Natural killer cell (primary cell): Measurements from ENCODE around the gene VOPP1. TPM values are rescaled to one million over a fixed set of nuclear protein-coding genes. Genes with fewer than 3 reads are reported as not detected.
A peak's percentile ranks its signal among the peaks of the same experiment; 100 is the strongest.
"Not testable (repeated sequence)": the region's sequence is repeated elsewhere in the genome, so short reads cannot be mapped to it uniquely, and the experiment has no call there.

Source experiments
- ATAC-seq, 3 donors: fragments of 150-1000 bp in 2 of 3; fragments of 200-7000 bp in 1 of 3; cut with Tn5 transposase; 1 replicate in 1 of 3; 2 replicates in 2 of 3; pipeline ENCODE4 v1.10.0; 2021; ENCODE audit warnings: mild to moderate bottlenecking in 2 of 3, moderate library complexity in 2 of 3
- DNase-seq, 2 donors: peaks; one replicate each; pipeline versions ENCODE4 v3.0.0 to v3.0.0-alpha.2; 2013 to 2021; ENCODE audit warnings: mixed read lengths in 1 of 2
- H3K27ac ChIP-seq: one replicate; pipeline ENCODE4 v1.5.1; 2013; ENCODE audit warnings: mild to moderate bottlenecking, low read length
- H3K27me3 ChIP-seq: one replicate; pipeline ENCODE4 v1.6.1; 2013; ENCODE audit warnings: low read length; ENCODE audit not compliant: control insufficient read depth, insufficient read depth
- H3K36me3 ChIP-seq: one replicate; pipeline ENCODE4 v1.6.1; 2013; ENCODE audit warnings: low read length; ENCODE audit not compliant: control insufficient read depth, insufficient read depth
- H3K4me1 ChIP-seq: one replicate; pipeline ENCODE4 v1.6.1; 2013; ENCODE audit warnings: low read length; ENCODE audit not compliant: control insufficient read depth, insufficient read depth
- H3K4me3 ChIP-seq: one replicate; pipeline ENCODE4 v1.5.1; 2013; ENCODE audit warnings: low read length
- H3K9me3 ChIP-seq: one replicate; pipeline ENCODE4 v1.6.1; 2013; ENCODE audit warnings: low read length; ENCODE audit not compliant: control insufficient read depth, insufficient read depth
- H3K27ac Mint-ChIP-seq, 2 donors: one replicate each; pipeline ENCODE4 v1.8.0; 2022; ENCODE audit warnings: mild to moderate bottlenecking in 2 of 2, mixed read lengths in 2 of 2, moderate library complexity in 1 of 2
- H3K27me3 Mint-ChIP-seq, 2 donors: one replicate each; pipeline ENCODE4 v1.8.0; 2022; ENCODE audit warnings: low read depth in 2 of 2, mixed read lengths in 2 of 2
- H3K36me3 Mint-ChIP-seq: one replicate; pipeline ENCODE4 v1.8.0; 2022; ENCODE audit warnings: mixed read lengths
- H3K4me1 Mint-ChIP-seq, 2 donors: one replicate each; pipeline ENCODE4 v1.8.0; 2022; ENCODE audit warnings: mixed read lengths in 2 of 2
- H3K4me3 Mint-ChIP-seq: one replicate; pipeline ENCODE4 v1.8.0; 2022; ENCODE audit warnings: mild to moderate bottlenecking, moderate library complexity, mixed read lengths
- H3K9me3 Mint-ChIP-seq, 2 donors: one replicate each; pipeline ENCODE4 v1.8.0; 2022; ENCODE audit warnings: mixed read lengths in 2 of 2
- WGBS: methylation state at CpG from one replicate; pipeline ENCODE4 v1.1.7; 2013; ENCODE audit warnings: missing lambda C conversion rate; ENCODE audit not compliant: insufficient coverage; 5-methylcytosine and 5-hydroxymethylcytosine counted together
- intact Hi-C: fragments of 100-400 bp; cut with micrococcal nuclease; formaldehyde crosslinking; loops from one replicate; pipeline ENCODE4 v1.14.2; 2022
- total RNA-seq, 4 donors: library from RNA; stranded (reverse); fragments of 120-200 nt in 1 of 4; gene quantifications; one replicate each; pipeline versions ENCODE4 v1.2.3 to v1.2.4, GENCODE V29; 2013 to 2022
- TF ChIP-seq, protein P1 (sequence below): fragments of 200-600 bp; IDR thresholded peaks from one replicate; pipeline ENCODE4 v1.8.0; 2022; ENCODE audit warnings: antibody characterized with exemption

Gene VOPP1
- total RNA-seq, 3 donors from 2014 or later (not counting 1 experiment from before 2014, with no cell fraction given): 79.3 to 115 (median 110) TPM

DNA sequence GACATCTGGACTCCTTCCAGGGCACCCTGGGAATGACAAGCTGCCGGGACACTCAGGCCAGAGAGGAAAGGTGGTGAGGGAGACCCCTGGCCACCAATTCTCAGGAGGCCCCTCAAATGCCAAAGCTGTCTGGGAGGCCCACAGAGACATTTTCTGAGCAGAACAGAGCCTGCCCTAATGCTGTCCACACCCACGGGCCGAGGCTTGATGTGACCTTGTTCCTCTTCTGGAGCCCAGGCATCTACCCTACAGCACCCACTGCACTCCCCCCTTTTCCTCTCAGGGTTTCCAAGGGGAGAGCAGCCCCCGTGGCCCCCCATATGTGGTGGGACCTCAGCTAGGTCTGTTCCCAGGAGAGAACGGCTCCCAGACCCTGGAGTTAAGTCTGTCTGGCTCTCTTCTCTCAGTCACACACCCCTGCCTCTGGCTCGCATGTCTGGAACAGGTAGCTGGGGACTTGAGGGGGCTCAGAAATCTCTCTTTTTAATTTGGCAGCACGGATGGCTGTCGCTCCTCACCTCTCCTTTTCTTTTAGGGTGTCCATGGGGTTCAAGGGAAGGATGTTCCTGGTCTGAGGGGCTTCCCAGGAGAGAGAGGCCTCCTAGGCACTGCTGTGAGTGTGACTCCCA lies 16.8 kb upstream of the VOPP1 start:
- DNase-seq: no peak
- H3K27ac Mint-ChIP-seq: no peak overlapping the region
- Histone ChIP-seq H3K36me3 (no peaks in the 10 kb centered on the region), H3K4me3 (no peak overlapping the region), H3K9me3 (no peaks in the 10 kb centered on the region), H3K4me1 (no peaks in the 10 kb centered on the region), H3K27ac (no peak overlapping the region), H3K27me3 (no peaks in the 10 kb centered on the region)
- WGBS: 65% methylated on average over 7 of the region's 8 CpGs
- TF ChIP-seq, protein P1, sequence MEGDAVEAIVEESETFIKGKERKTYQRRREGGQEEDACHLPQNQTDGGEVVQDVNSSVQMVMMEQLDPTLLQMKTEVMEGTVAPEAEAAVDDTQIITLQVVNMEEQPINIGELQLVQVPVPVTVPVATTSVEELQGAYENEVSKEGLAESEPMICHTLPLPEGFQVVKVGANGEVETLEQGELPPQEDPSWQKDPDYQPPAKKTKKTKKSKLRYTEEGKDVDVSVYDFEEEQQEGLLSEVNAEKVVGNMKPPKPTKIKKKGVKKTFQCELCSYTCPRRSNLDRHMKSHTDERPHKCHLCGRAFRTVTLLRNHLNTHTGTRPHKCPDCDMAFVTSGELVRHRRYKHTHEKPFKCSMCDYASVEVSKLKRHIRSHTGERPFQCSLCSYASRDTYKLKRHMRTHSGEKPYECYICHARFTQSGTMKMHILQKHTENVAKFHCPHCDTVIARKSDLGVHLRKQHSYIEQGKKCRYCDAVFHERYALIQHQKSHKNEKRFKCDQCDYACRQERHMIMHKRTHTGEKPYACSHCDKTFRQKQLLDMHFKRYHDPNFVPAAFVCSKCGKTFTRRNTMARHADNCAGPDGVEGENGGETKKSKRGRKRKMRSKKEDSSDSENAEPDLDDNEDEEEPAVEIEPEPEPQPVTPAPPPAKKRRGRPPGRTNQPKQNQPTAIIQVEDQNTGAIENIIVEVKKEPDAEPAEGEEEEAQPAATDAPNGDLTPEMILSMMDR: no peak
- H3K9me3 Mint-ChIP-seq: no peaks in the 10 kb centered on the region
- no peak for ATAC-seq
- no peaks in the 10 kb centered on the region for H3K36me3 Mint-ChIP-seq
- intact Hi-C loops: no loop called here
- no peak overlapping the region for H3K4me3 Mint-ChIP-seq
- H3K4me1 Mint-ChIP-seq: no peaks in the 10 kb centered on the region
- H3K27me3 Mint-ChIP-seq: peaks cover 0 to 4% of the 10 kb centered on the region in 2 donors

DNA sequence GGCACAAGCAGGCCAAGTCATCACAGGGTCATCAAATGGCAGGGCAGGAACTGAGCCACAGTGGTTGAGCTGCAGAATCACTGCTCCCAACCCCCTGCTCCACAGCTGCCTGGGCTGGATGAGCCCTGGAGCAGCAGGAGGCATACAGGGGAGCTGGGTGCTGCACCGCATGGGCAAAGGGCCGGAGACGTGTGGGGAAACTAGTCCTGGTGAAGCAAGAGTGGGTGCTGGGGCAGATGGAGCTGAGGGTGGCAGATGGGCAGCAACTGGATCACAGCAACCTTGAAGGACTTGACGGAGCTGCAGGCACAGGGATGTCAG lies 16.0 kb upstream of the VOPP1 start:
- Histone ChIP-seq H3K4me3 (no peak overlapping the region), H3K36me3 (no peaks in the 10 kb centered on the region), H3K9me3 (no peaks in the 10 kb centered on the region), H3K27me3 (no peaks in the 10 kb centered on the region), H3K4me1 (no peaks in the 10 kb centered on the region), H3K27ac (no peak overlapping the region)
- 96% methylated on average over 4 of the region's 4 CpGs for WGBS
- TF ChIP-seq, protein P1: no peak
- intact Hi-C loops: no loop called here
- Mint-ChIP-seq H3K27ac (no peak overlapping the region), H3K4me1 (no peaks in the 10 kb centered on the region), H3K36me3 (no peaks in the 10 kb centered on the region), H3K27me3 (peaks cover 0 to 4% of the 10 kb centered on the region in 2 donors), H3K4me3 (no peak overlapping the region), H3K9me3 (no peaks in the 10 kb centered on the region)
- no peak for DNase-seq
- ATAC-seq: no peak

DNA sequence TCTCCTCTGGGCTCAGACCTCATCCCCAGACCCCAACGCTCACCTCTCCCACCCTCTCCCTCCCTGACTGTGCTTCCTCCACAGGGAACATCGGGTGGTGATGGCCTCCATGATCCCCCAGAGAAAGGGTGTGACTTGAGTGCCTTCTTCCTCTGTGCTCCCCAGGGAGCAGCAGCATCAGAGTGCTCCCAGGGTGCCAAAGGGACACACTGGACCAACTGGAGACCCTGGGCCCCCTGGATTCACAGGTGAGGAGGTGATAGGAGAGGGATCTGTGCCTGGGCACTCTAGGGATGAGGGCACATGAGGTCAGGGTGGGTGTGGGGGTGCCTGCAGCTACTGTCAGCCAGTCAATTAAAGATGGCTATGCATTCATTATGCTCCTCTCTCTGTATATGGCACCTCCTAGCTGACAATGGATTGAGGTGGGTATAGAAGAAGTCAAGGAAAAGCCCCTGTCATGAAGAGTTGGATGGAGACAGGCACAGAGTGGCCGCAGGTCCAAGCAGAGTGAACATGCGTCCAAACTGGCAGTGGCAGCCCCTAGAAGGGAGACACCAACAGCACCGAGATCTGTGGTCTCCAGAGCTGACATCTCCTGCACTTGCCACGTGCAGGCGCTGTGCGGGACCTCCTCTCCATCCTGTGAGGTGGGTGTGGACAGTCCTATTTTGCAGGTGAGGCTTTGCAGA lies 15.5 kb upstream of the VOPP1 start:
- no peaks in the 10 kb centered on the region for H3K27me3 ChIP-seq

DNA sequence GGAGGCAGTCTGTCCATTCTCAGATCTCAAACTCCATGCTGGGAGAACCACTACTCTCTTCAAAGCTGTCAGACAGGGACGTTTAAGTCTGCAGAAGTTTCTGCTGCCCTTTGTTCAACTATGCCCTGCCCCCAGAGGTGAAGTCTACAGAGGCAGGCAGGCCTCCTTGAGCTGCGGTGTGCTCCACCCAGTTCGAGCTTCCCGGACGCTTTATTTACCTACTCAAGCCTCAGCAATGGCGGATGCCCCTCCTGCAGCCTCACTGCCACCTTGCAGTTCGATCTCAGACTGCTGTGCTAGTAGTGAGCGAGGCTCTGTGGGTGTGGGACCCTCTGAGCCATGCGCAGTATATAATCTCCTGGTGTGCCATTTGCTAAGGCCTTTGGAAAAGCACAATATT lies 10.4 kb upstream of the VOPP1 start:
- intact Hi-C loops, H3K9me3 Mint-ChIP-seq: not testable (repeated sequence)
- WGBS: 94% methylated on average over 9 of the region's 9 CpGs

More for the DNA sequence above, 15.5 kb upstream of the VOPP1 start:
- WGBS: 81% methylated on average over 8 of the region's 8 CpGs
- Mint-ChIP-seq H3K27me3 (peaks cover 0 to 4% of the 10 kb centered on the region in 2 donors), H3K4me1 (no peaks in the 10 kb centered on the region), H3K4me3 (no peak overlapping the region), H3K9me3 (no peaks in the 10 kb centered on the region), H3K27ac (no peak overlapping the region), H3K36me3 (no peaks in the 10 kb centered on the region)
- H3K4me1 ChIP-seq: no peaks in the 10 kb centered on the region
- H3K9me3 ChIP-seq: no peaks in the 10 kb centered on the region
- no peak overlapping the region for H3K4me3 ChIP-seq
- ATAC-seq (no peak), DNase-seq (no peak)
- H3K36me3 ChIP-seq: no peaks in the 10 kb centered on the region
- intact Hi-C loops: no loop called here
- no peak overlapping the region for H3K27ac ChIP-seq
- TF ChIP-seq, protein P1: no peak

More for the DNA sequence above, 10.4 kb upstream of the VOPP1 start:
- H3K27ac Mint-ChIP-seq, H3K4me3 ChIP-seq, H3K4me3 Mint-ChIP-seq, ATAC-seq, H3K36me3 Mint-ChIP-seq, H3K27me3 ChIP-seq, H3K9me3 ChIP-seq, H3K27ac ChIP-seq, H3K4me1 Mint-ChIP-seq, H3K4me1 ChIP-seq, H3K36me3 ChIP-seq: not testable (repeated sequence)
- peaks cover 0 to 11% of the 10 kb centered on the region in 2 donors for H3K27me3 Mint-ChIP-seq
- DNase-seq: peak in 1 of 2 donors; percentile 41
